Astrocyte (in vitro differentiated cells and primary cell): ENCODE measurements around the gene CASK. TPM values are rescaled to one million over a fixed set of nuclear protein-coding genes. Genes with fewer than 3 reads are reported as not detected.
"Not testable (repeated sequence)": the region's sequence is repeated elsewhere in the genome, so short reads cannot be mapped to it uniquely, and the experiment has no call there.

Experiments
- DNase-seq: peaks from one replicate; pipeline ENCODE4 v3.0.0-alpha.2; 2010; ENCODE audit warnings: low read depth
- FAIRE-seq: peaks from 2 replicates; lab custom pipeline; 2011; peaks lifted over from hg19 to GRCh38; lab: Jason Lieb, UNC
- H2AFZ ChIP-seq: 2 replicates; pipeline ENCODE4 v1.6.0; 2012; ENCODE audit warnings: low read depth, low read length, inconsistent platforms
- H3K27ac ChIP-seq: 2 replicates; pipeline ENCODE4 v1.5.1; 2011; ENCODE audit warnings: low read depth, low read length, inconsistent platforms
- H3K27me3 ChIP-seq: 2 replicates; pipeline ENCODE4 v1.6.0; 2011; ENCODE audit warnings: low read length, inconsistent platforms; ENCODE audit not compliant: insufficient read depth
- H3K36me3 ChIP-seq: 2 replicates; pipeline ENCODE4 v1.5.1; 2011; ENCODE audit warnings: low read length, inconsistent platforms; ENCODE audit not compliant: insufficient read depth
- H3K4me1 ChIP-seq: 2 replicates; pipeline ENCODE4 v1.5.1; 2011; ENCODE audit warnings: low read length, inconsistent platforms; ENCODE audit not compliant: insufficient read depth
- H3K4me2 ChIP-seq: 2 replicates; pipeline ENCODE4 v1.6.0; 2012; ENCODE audit warnings: low read length, inconsistent platforms
- H3K4me3 ChIP-seq: 2 replicates; pipeline ENCODE4 v1.5.1; 2011; ENCODE audit warnings: low read depth, mild to moderate bottlenecking, low read length, inconsistent platforms; ENCODE audit not compliant: insufficient read depth
- H3K79me2 ChIP-seq: 2 replicates; pipeline ENCODE4 v1.6.0; 2012; ENCODE audit warnings: mild to moderate bottlenecking, low read length, inconsistent platforms; ENCODE audit not compliant: insufficient read depth
- H3K9ac ChIP-seq: 2 replicates; pipeline ENCODE4 v1.6.0; 2012; ENCODE audit warnings: mild to moderate bottlenecking, low read length, inconsistent platforms
- H3K9me3 ChIP-seq: 2 replicates; pipeline ENCODE4 v1.5.1; 2012; ENCODE audit warnings: low read depth, mild to moderate bottlenecking, low read length, inconsistent platforms; ENCODE audit not compliant: insufficient read depth
- H4K20me1 ChIP-seq: 2 replicates; pipeline ENCODE4 v1.6.0; 2012; ENCODE audit warnings: low read length, inconsistent platforms; ENCODE audit not compliant: insufficient read depth
- H3K27ac Mint-ChIP-seq: one replicate; pipeline ENCODE4 v1.8.0; 2021; ENCODE audit warnings: mild to moderate bottlenecking, mixed read lengths; ENCODE audit not compliant: unreplicated experiment
- H3K27me3 Mint-ChIP-seq: one replicate; pipeline ENCODE4 v1.8.0; 2021; ENCODE audit warnings: low read depth, mixed read lengths; ENCODE audit not compliant: unreplicated experiment
- H3K36me3 Mint-ChIP-seq: one replicate; pipeline ENCODE4 v1.8.0; 2021; ENCODE audit warnings: low read depth, mixed read lengths; ENCODE audit not compliant: unreplicated experiment
- H3K4me1 Mint-ChIP-seq: one replicate; pipeline ENCODE4 v1.8.0; 2021; ENCODE audit warnings: low read depth, mixed read lengths; ENCODE audit not compliant: unreplicated experiment
- H3K4me3 Mint-ChIP-seq: one replicate; pipeline ENCODE4 v1.8.0; 2021; ENCODE audit warnings: mild to moderate bottlenecking, moderate library complexity, mixed read lengths; ENCODE audit not compliant: unreplicated experiment
- H3K9me3 Mint-ChIP-seq: one replicate; pipeline ENCODE4 v1.8.0; 2021; ENCODE audit warnings: mild to moderate bottlenecking, mixed read lengths; ENCODE audit not compliant: unreplicated experiment
- CTCF ChIP-seq: IDR thresholded peaks from 2 replicates; pipeline ENCODE4 v1.5.1; 2011; ENCODE audit warnings: low read depth, mild to moderate bottlenecking, inconsistent platforms, low read length, moderate library complexity; ENCODE audit not compliant: insufficient read depth
- EZH2 ChIP-seq: IDR thresholded peaks from 2 replicates; pipeline ENCODE4 v1.6.1; 2012; ENCODE audit warnings: mild to moderate bottlenecking, low read length, inconsistent platforms; ENCODE audit not compliant: insufficient read depth
- total RNA-seq: library from RNA; stranded (reverse); gene quantifications from 2 replicates; pipeline ENCODE4 v1.2.1, GENCODE V29; 2021

The CASK gene
- total RNA-seq, 1 donor from 2014 or later = 99.3 TPM

DNA sequence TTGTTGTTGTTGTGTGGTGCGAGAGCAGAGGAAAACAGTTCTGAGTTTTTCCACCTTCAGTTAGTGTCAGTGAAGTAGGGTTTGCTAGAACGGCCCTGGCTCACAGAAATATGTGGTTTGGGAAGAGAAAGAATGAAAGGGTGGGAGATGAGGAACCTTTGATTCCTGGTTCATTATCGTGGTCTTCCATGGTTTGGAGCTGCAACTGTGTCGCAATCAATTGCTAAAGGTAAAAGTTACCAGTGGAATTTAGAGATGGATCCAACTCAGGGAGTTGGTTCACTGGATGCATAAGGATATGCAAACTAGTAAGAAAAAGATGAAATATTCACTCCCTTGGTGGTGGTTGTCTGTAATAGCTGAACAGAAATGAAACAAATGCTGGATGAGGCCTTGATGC lies 270.2 kb downstream of the CASK start:
- Histone ChIP-seq H3K79me2 (no peaks in the 10 kb centered on the region), H4K20me1 (no peaks in the 10 kb centered on the region), H3K4me1 (peaks cover 2% of the 10 kb centered on the region), H3K27me3 (no peaks in the 10 kb centered on the region), H2AFZ (no peak overlapping the region), H3K4me2 (no peak overlapping the region), H3K9ac (no peak overlapping the region), H3K9me3 (no peaks in the 10 kb centered on the region), H3K4me3 (no peak overlapping the region), H3K27ac (no peak overlapping the region), H3K36me3 (no peaks in the 10 kb centered on the region)
- TF ChIP-seq CTCF = no peak
- no peak for TF ChIP-seq EZH2
- DNase-seq (no peak), FAIRE-seq (no peak)
- no peaks in the 10 kb centered on the region for H3K9me3 Mint-ChIP-seq
- H3K27me3 Mint-ChIP-seq = no peaks in the 10 kb centered on the region
- no peak overlapping the region for H3K4me3 Mint-ChIP-seq
- no peak overlapping the region for H3K27ac Mint-ChIP-seq
- peaks cover 13% of the 10 kb centered on the region for H3K36me3 Mint-ChIP-seq
- H3K4me1 Mint-ChIP-seq = peaks cover 5% of the 10 kb centered on the region

GRCh38 chrX:41646201-41646600 lies 277.2 kb downstream of the CASK start:
- not testable (repeated sequence) for H3K9ac ChIP-seq, H3K9me3 ChIP-seq, H3K27me3 Mint-ChIP-seq, H3K36me3 ChIP-seq, H3K4me3 ChIP-seq, H2AFZ ChIP-seq, H3K9me3 Mint-ChIP-seq, H4K20me1 ChIP-seq, H3K4me1 Mint-ChIP-seq, H3K79me2 ChIP-seq, H3K27ac Mint-ChIP-seq, H3K4me2 ChIP-seq, H3K27me3 ChIP-seq, H3K27ac ChIP-seq, DNase-seq, H3K4me3 Mint-ChIP-seq, H3K4me1 ChIP-seq
- peaks cover 12% of the 10 kb centered on the region for H3K36me3 Mint-ChIP-seq
- peak; percentile 72 for FAIRE-seq

DNA sequence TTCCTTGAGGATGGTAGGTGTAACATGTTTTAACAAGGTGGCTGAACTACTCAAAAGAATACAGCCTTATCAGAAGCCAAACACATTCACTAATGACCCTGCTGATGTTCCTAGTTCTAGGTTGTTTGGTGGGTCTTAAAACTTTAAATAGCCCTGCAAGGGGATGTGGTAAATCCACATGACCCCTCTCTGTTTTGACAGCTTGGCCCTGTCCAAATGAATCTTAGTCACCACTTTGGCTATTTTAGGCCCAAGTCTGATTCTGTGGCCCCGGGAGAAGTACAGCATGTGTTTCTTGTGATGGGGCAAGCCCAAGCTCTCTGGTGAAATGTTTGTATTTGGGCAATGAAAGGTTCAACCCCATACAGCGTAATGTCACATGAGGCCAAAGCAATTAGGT lies 289.1 kb downstream of the CASK start:
- no peak overlapping the region for H3K27ac ChIP-seq
- FAIRE-seq = no peak
- Mint-ChIP-seq H3K27me3 (no peaks in the 10 kb centered on the region), H3K9me3 (no peaks in the 10 kb centered on the region), H3K27ac (no peak overlapping the region), H3K4me3 (no peak overlapping the region), H3K36me3 (peaks cover 4% of the 10 kb centered on the region), H3K4me1 (peaks cover 7% of the 10 kb centered on the region)
- no peak overlapping the region for H3K9ac ChIP-seq
- H3K79me2 ChIP-seq = no peaks in the 10 kb centered on the region
- no peak for TF ChIP-seq CTCF
- no peak for TF ChIP-seq EZH2
- peak; percentile 50 for DNase-seq
- peaks cover 6% of the 10 kb centered on the region for H3K4me1 ChIP-seq
- H3K27me3 ChIP-seq = no peaks in the 10 kb centered on the region
- no peaks in the 10 kb centered on the region for H3K9me3 ChIP-seq
- H3K4me3 ChIP-seq = no peak overlapping the region
- no peak overlapping the region for H2AFZ ChIP-seq
- H4K20me1 ChIP-seq = no peaks in the 10 kb centered on the region
- H3K4me2 ChIP-seq = peak overlapping the region; percentile 38
- H3K36me3 ChIP-seq = no peaks in the 10 kb centered on the region
